GM12891 (cell line): ENCODE measurements around the gene PANK2.
"Not testable (repeated sequence)": the region's sequence is repeated elsewhere in the genome, so short reads cannot be mapped to it uniquely, and the experiment has no call there.

Experiments used
- DNase-seq: peaks from one replicate; pipeline ENCODE4 v3.0.0; 2011; ENCODE audit warnings: low spot score; ENCODE audit not compliant: insufficient read length
- FAIRE-seq: peaks from 2 replicates; lab custom pipeline; 2011; peaks lifted over from hg19 to GRCh38; lab: Jason Lieb, UNC
- PAX5 ChIP-seq: IDR thresholded peaks from 2 replicates; pipeline ENCODE4 v1.6.1; 2011; ENCODE audit warnings: low read length, moderate library complexity, mild to moderate bottlenecking; ENCODE audit not compliant: insufficient read depth, severe bottlenecking
- POLR2A ChIP-seq: IDR thresholded peaks from 2 replicates; pipeline ENCODE4 v1.6.1; 2011; ENCODE audit warnings: low read depth, low read length, control low read depth
- POLR2AphosphoS5 ChIP-seq: IDR thresholded peaks from 2 replicates; pipeline ENCODE4 v1.6.1; 2011; ENCODE audit warnings: low read depth, low read length, control low read depth
- POU2F2 ChIP-seq: IDR thresholded peaks from 2 replicates; pipeline ENCODE4 v1.6.1; 2011; ENCODE audit warnings: low read depth, mild to moderate bottlenecking, control low read depth, low read length, moderate library complexity
- SPI1 ChIP-seq: IDR thresholded peaks from 2 replicates; pipeline ENCODE4 v1.6.1; 2011; ENCODE audit warnings: low read depth, low read length, control low read depth
- TAF1 ChIP-seq: IDR thresholded peaks from 2 replicates; pipeline ENCODE4 v1.6.1; 2011; ENCODE audit warnings: low read depth, low read length, control low read depth

The PANK2 gene

DNA sequence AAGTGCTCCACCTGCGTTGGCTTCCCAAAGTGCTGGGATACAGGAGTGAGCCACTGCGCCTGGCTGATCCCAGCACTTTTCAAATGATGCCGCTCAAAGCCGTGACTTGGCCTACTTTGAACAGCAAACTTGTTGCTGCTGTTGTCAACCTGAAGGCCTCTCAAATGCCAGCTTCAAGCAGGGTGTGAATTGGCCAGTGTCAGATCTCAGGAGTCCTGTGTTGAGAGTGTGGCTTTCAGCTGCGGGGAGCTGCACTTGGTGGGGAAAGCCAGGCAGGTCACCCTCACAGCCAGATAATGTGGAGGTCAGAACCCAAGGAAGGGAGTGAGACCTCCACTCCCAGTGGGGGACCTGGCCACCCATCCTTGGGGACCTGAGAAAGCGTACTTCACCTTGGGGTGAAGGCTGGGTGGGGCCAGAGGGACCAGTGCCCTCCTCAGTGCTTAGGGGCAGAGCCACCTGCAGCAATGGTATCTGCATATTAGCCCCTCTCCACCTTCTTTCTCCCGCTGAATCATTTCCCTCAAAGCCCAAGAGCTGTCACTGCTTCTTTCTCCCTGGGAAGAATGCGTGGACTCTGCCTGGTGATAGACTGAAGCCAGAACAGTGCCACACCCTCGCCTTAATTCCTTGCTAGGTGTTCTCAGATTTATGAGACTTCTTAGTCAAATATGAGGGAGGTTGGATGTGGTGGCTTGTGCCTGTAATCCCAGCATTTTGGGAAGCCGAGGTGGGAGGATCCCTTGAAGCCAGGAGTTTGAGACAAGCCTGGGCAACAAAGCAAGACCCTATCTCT is 19.1 kb upstream of the PANK2 start:
- FAIRE-seq: no peak

DNA sequence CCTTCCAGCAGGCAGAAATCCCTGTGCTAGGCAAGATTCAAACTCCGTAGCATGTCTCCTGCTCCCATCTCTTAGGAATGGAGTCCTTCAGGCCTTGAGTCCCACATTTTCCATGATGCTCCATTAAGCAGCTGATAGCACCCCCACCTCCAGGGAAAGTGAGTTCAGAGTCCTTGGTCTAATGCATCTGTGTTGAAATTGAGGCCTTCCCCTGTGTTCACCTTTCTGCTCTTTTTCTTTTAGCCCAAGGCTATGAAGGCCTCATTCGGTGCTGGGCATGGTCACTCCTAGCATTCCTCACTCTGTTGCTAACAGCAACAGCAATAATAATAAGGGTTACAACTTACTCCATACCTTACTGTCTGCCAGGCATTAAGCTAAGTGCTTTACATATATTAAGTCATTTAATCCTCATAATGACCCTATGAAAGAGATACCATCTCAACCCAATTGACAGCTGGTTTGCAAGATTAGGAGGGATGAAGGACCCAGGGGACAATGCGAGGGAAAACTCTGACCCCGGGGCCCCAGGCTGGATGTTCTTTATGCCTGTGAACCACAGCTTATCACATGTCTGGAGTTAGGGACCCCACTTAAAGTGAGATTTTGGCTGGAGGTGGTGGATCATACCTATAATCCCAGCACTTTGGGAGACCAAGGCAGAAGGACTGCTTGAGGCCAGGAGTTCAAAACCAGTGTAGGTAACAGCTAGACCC is 17.5 kb upstream of the PANK2 start:
- TF ChIP-seq POU2F2: no peak
- no peak for TF ChIP-seq PAX5
- no peak for TF ChIP-seq TAF1
- no peak for TF ChIP-seq POLR2A
- no peak for TF ChIP-seq SPI1
- no peak for TF ChIP-seq POLR2AphosphoS5
- DNase-seq (no peak), FAIRE-seq (no peak)

More for the DNA sequence above, 19.1 kb upstream of the PANK2 start:
- TF ChIP-seq POLR2A (no peak), SPI1 (no peak), PAX5 (no peak), POU2F2 (no peak), POLR2AphosphoS5 (no peak), TAF1 (no peak)
- no peak for DNase-seq

DNA sequence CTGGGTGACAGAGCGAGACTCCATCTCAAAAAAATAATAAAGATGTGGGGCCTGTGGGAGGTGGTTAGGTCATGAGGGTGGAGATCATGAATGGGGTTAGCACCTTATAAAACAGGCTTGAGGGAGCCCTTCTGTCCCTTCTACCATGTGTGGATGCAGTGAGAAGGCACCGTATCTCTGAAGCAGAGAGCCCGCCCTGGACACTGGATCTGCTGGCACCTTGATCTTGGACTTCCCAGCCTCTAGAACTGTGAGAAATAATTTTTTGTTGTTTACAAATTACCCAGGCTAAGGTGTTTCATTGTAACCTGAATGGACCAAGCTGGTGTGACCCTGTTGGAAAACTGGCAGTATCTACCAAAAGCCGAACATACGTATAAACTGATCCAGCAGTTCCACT is 15.7 kb upstream of the PANK2 start:
- no peak for TF ChIP-seq PAX5
- no peak for TF ChIP-seq POLR2AphosphoS5
- no peak for TF ChIP-seq SPI1
- no peak for TF ChIP-seq POU2F2
- TF ChIP-seq TAF1: no peak
- TF ChIP-seq POLR2A: no peak
- FAIRE-seq (no peak), DNase-seq (no peak)

DNA sequence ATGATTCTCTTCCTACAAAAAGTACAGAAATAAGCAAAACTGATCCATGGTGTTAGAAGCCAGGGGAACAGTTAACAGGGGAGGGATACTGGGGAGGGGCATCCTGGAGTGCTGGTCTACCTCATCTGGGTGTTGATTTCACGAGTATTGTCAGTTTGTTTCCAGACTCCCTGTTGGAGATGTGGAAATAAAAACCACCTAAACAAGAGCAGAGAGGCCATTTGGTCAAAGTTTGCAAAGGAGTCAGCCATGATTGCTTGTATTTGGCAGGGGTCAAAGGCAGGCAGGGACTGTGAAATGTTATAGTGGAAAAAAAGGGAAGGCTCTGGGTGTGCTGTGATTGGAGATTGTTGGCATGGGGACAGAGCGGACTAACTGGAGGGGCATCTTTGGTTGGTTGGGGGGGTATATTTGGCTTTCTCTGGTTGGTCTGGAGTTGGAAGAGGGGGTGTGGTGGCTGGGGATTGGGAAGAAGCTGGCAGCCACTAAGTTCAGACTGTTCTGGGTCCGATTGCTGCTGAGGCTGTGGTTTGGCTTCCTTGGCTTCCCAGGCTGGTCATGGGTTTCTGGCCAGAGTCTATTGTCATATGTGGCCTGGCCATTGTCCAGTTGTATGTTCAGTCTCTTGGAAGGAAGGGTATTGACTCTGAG is 14.9 kb upstream of the PANK2 start:
- TF ChIP-seq POU2F2: no peak
- TF ChIP-seq POLR2A: no peak
- no peak for TF ChIP-seq SPI1
- TF ChIP-seq TAF1: no peak
- TF ChIP-seq PAX5: no peak
- no peak for TF ChIP-seq POLR2AphosphoS5
- DNase-seq (no peak), FAIRE-seq (no peak)

DNA sequence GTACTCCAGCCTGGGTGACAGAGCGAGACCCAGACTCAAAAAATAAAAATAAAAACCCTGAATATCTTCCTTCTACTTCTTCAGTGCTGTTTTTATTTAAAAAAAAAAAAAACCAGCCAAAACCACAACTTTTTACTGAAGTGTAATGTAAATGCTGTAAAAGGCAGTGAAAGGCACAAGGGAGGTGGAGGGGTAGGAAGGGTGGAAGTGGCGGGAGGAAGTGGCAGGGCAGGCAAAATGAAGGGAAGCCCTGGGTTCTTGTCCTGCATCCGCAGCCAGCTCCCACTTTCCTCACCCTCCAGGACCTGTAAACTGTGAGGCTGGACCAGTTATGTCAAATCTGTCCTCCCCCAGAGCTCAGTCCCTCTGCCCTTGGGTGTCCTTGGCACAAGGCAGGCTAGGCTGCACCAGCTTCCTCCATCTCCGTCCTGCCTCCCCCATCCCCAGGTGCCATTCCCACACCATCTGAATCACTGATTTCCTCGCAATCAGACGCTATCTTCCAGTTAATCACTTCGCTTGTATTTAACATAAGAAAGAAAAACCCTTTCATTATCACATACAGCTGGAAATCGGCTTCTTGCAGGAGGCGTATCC is 13.7 kb upstream of the PANK2 start:
- no peak for TF ChIP-seq POU2F2
- TF ChIP-seq POLR2AphosphoS5: no peak
- no peak for TF ChIP-seq TAF1
- TF ChIP-seq PAX5: no peak
- TF ChIP-seq POLR2A: no peak
- FAIRE-seq: no peak
- no peak for DNase-seq

DNA sequence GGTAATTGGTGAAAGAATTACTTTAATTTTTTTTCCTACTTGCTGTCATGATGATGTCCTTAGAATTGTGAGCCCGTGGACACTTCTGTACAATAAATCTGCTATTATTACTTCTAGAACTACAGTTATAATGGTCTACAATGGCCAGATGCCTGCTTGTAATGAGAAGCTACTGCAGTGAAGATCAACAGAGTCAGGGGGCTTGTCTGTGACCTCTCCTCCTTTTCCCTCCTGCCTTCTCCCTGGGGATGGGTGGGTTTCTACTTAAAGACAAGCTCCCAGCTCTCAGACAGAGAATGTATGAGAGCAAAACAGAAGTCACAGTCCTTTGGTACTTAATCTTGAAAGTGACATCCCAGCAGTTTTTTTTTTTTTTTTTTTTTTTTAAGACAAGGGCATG is 13.2 kb upstream of the PANK2 start:
- FAIRE-seq (no peak), DNase-seq (no peak)
- no peak for TF ChIP-seq SPI1
- TF ChIP-seq TAF1: no peak
- TF ChIP-seq POLR2A: no peak
- no peak for TF ChIP-seq PAX5
- no peak for TF ChIP-seq POLR2AphosphoS5
- TF ChIP-seq POU2F2: no peak

DNA sequence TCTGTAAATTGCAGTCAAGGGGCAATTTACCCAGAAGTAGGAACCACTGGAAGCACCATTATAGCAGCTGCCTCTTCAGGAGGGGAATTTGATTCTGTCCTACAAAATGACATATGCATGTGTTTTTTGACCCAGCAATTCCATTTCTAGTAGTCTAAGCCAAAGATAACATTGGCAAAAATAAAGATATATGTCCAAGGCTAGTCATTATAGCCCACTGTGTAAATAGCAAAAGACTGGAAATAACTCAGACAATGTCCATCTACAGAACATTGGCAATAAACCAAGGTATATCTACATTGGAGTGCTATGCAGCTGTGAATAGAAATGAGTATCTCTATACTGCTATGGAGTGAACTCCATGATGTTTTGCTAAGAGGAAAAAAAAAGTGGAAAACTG is 12.5 kb upstream of the PANK2 start:
- DNase-seq (no peak), FAIRE-seq (no peak)
- TF ChIP-seq POLR2AphosphoS5 (no peak), PAX5 (no peak), POU2F2 (no peak)

DNA sequence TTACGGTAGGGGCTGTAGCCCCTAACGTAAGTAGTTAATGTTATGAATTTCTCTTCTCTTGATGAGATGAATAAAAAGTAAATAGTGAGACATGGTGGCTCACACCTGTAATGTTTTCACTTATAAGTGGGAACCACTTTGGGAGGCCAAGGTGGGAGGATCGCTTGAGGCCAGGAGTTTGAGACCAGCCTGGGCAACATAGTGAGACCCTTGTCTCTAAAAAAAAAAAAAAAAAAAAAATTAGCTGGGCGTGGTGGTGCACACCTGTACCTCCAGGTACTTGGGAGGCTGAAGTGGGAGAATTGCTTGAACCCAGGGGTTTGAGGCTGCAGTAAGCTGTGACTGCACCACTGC is 10.3 kb upstream of the PANK2 start:
- not testable (repeated sequence) for DNase-seq, FAIRE-seq

DNA sequence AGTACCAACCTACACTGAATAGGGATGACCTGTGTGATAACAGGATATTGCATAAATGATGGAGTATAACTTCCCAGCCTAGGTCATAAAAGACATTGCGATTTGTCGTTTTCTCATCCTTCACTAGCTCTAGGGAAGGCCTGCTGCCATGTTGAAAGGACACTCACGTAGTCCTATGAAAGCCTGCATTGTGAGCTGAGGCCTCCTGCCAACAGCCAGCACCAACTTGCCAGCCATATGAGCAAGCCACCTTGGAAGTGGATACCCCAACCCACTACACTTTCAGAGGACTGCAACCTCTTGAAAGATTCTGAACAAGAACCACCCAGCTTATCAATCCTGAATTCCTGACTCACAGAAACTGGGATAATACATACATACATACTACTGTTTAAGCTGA is 3.5 kb upstream of the PANK2 start:
- FAIRE-seq (no peak), DNase-seq (no peak)
- TF ChIP-seq POLR2A (no peak), TAF1 (no peak), POU2F2 (no peak), POLR2AphosphoS5 (no peak), PAX5 (no peak), SPI1 (no peak)
